ENCODE data around the gene NOLC1.

The NOLC1 gene

GRCh38 chr10:102151774-102152544 lies at the start of gene NOLC1:
TSS of gene NOLC1 (plus strand) at chr10:102152389. CDS start at chr10:102152411, 22 bp downstream.
- DNase-seq, result peak; percentile 99

GRCh38 chr10:102102421-102102820 lies 49.8 kb upstream of the NOLC1 start:
- no peak for DNase-seq

- DNase-seq, result no peak
Observed at GRCh38 chr10:102106998-102107397, 45.2 kb upstream of the NOLC1 start.

- DNase-seq, result no peak
Observed at GRCh38 chr10:102109166-102110116, 42.7 kb upstream of the NOLC1 start.

DNA sequence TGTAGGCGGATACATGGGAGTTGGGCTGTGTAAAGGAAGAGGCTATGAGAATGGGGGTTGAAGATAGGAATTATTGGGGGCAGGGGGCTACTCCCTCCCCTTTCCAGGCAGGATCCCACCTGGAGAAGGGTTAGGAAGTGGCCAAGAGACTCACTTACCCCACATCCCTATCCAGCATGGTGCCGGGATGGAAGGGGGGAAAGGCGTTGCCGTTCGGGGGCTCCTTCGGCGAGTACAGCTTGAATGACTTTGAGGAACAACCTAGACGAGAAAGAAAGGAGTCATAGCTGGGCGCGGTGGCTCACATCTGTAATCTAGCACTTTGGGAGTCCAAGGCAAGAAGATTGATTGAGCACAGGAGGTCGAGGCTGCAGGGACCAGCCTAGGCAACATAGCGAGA lies 40.9 kb upstream of the NOLC1 start:
- no peak for DNase-seq

- no peak for DNase-seq
Observed at GRCh38 chr10:102112210-102112817, 39.9 kb upstream of the NOLC1 start.

DNA sequence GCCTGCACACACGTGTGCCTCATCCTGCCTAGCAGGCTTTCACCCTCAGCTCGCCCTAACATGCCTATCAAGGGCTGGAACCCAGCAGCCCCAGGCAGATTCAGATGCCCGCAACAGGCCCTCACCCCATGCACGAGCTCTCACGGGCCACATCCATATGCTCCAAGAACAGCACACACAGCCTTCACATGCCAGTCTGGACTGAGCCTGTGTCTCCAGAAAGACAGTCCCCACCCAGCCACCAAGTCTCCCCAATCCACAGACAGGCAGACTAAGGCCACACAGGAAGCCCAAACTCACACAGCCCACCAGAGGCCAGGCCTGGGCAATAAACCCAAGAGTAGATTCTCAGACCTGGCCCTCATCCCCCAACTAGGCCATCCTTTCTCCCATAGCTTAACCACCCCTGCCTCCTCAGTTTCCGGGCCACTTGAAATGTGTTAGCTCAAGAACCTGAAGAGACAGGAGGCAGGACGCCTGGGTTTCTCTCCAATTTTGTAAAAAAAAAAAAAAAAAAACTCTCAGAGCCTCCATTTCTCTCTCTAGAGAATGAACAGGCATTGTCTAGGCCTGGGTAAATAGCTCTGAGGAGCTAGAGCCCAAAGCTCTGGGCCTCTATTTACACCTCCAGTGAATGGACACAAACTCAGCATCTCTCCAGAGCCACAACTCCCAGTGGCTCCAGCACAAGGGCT lies 38.8 kb upstream of the NOLC1 start:
- DNase-seq, result no peak

DNA sequence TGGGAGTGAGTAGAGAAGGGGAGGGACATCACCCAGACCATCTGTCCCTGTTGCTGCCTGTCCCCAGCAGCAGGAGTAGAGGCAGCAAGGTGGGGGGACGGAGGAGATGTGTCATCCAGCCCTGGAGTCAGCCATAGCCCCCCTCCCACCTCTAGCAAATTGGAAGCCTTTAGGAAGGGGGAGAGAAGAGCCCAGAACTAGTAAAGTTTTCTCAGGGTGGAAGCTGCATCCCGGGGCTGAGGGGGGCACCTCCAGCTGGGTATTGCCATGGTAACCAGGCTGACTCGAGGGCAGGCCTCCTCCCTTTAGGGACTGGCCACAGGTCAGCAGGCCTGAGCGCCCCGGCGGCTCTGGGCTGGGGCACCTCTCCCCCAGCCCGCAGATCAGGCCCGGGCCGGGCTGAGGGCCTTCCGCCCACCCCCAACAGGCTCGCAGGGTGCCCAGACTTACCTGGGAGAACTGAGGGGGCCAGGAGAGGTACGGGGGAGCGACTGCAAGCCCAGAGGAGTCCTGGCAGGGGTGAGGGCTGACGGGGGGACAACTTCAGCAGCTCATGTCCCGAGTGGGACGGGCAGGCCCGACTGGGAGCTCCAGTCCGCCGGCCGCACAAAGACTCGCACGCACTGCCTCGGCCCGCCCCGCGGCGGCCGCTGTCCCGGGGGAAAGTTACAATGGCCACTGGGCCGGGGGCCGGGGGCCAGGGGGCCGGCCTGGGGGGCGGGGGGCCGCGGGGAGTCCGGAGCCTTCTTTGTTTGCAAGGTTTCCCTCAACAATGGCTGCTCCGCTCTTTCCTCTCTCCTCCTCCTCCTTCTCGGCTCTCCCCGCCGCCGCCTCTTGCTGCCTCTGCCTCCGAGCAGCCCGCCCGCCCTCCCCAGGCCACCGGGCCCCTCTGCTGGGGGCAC lies 38.0 kb upstream of the NOLC1 start:
- peak; percentile 12 for DNase-seq

- DNase-seq, result peak; percentile 88
Observed at GRCh38 chr10:102114861-102115618, 37.1 kb upstream of the NOLC1 start.

DNA sequence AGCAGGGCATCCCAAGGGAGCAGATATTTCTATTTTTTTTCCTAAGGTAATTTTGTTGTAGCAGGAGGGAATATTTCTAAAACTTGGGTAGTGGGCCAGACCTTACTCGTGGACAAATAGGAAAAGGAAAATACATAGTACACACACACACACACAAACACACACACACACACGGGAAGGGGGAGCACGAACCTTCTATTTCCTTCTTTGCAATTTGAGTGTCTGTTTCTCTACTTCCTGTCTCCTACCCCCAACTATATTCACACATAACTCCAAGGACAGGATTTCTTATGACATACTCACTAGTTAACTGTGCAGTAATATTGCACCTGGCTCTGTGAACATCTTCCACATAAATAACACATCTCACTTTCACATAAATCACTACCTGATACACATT lies 36.4 kb upstream of the NOLC1 start:
- DNase-seq, result no peak

GRCh38 chr10:102116656-102117055 lies 35.5 kb upstream of the NOLC1 start:
- no peak for DNase-seq

DNA sequence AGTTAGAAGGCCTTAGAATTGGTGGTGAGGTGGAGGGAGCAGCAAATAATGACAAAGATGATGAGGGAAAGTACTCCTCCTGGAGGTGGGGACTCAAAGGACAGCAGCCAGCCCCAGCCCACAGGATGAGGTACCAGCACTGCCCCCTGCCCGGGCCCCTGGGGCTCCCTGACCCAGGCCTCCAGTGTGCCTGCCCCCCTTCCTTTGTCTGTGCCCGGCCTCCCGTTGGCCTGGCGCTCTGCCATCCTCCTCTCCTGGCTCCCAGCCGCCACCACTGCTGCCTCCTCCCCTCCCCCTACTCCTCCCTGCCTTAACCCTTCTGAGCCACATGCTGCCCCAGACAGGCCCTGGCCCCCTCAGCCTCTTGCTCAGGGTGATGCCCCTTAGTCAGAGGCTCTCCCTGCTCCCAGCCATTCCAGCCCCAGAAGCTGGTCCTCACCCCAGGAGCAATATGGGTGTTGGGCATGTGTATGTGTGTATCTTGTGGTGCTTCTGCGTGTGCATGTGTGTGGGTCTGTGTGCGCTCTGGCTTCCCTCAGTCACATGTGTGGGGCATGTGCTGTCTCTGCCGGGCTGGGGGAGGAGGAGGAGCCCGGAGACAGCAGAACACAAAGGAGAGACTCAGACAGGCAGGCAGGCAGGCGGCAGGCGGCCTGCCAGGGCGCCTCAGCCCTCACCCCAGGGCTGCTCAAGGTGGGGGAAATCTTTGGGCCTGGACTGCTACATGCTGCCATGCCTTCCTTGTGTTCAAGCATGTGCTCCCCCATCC lies 34.6 kb upstream of the NOLC1 start:
- DNase-seq, result peak; percentile 51

- no peak for DNase-seq
Observed at GRCh38 chr10:102118867-102119266, 33.3 kb upstream of the NOLC1 start.

DNA sequence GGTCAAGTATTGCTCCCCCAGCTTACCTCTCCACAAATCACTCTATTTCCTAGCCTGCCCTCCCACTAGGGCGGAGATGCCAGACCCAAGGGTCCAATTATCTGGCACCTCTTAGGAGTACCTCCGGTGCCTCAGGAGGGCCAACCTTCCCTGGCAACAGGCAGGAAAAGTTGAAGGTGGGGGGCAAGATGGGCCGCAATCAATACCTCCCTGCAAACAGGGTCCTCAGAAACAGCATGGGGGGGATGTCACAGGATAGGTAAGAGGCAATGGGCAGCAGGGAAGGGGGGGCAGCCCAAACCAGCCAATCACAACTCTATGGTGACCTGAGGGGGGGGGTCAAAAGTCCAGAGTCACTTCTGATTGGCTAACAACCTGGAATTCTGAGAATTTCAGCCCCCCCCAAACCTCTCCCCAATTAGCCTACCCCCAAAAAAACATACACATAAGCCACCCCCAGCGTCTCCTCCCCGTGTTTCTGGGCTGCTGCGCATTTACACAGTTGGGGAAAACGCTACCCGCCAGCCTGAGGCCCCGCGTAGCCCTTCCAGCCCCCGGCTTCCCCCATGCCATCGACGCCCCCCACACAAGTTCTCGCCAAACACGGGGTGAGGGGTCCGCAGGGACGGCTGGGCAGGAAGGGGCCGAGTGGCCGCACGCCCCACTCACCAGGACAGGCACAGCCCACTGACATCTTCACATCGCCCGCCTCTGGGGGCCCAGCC lies 32.6 kb upstream of the NOLC1 start:
- peak; percentile 33 for DNase-seq

GRCh38 chr10:102120142-102120990 lies 31.8 kb upstream of the NOLC1 start, which contains the start of gene LDB1:
TSS of gene LDB1 (minus strand) at chr10:102120368. CDS start at chr10:102120110, 258 bp downstream.
- DNase-seq, result peak; percentile 58

DNA sequence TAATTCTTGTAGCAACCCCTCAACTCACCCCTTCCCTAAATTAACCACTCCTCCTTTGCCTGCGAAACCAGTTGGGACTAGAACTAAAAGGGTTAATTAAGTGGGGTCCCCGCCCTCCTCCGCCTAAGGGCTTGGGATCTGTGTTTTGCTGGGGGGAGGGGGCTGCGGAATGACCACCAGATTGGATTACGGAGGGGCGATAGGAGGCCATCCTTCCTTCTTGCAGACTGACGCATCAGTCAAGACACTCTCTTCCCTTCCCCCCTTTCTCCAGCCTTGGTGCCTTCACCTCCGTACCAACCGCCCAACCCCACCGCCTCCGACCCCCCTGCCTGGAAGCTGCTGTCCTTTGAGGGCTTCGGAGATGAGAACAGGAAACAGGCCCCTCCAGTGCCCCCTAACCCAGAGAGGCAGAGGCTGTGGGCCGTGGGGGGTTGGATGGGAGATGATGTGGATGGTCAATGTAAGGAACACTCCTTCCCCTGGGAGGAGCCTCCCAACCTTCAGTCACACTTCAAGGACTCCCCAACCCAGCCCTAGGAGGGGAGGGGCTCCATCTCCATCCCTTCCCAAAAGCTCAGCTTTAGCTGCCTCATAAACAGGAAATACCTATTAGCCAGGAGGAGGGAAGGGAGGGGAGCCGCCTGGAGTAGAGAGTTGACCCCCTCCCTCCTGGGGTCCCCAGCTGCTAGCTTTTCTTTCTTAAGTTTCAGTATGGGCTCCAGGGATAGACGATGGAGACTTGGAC lies 31.0 kb upstream of the NOLC1 start:
- no peak for DNase-seq

GRCh38 chr10:102121739-102122372 lies 30.3 kb upstream of the NOLC1 start:
- DNase-seq, result no peak
